GM19238 (cell line): ENCODE results near the gene ANTXR1.

ENCODE experiments used
- DNase-seq: peaks from one replicate; pipeline ENCODE4 v3.0.0; 2011; ENCODE audit warnings: low spot score; ENCODE audit not compliant: insufficient read length

Gene ANTXR1

GRCh38 chr2:69096326-69097095, 83.5 kb downstream of the ANTXR1 start:
- DNase-seq, result no peak

- no peak for DNase-seq
These were observed 84.2 kb downstream of the ANTXR1 start for GRCh38 chr2:69097148-69097610.

- DNase-seq, result no peak
These were observed 85.1 kb downstream of the ANTXR1 start for GRCh38 chr2:69097891-69098655.

DNA sequence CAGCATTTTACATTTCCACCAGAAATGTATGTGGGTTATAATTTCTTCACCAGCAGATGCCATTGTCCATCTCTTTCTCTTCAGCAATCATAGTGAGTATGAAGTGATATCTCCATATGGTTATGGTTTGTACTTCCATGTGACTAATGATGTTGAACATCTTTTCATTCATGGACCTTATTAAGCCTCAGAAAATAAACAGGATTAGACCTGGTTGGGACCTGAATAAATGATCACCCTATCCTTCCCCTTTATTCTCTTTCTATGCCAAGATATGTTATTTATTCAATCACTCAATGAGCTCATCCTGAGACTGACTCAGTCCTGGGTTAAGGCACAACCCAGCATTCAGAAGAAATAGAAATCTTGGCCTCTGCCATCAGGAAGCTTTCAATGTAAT, 86.6 kb downstream of the ANTXR1 start:
- DNase-seq, result no peak

DNA sequence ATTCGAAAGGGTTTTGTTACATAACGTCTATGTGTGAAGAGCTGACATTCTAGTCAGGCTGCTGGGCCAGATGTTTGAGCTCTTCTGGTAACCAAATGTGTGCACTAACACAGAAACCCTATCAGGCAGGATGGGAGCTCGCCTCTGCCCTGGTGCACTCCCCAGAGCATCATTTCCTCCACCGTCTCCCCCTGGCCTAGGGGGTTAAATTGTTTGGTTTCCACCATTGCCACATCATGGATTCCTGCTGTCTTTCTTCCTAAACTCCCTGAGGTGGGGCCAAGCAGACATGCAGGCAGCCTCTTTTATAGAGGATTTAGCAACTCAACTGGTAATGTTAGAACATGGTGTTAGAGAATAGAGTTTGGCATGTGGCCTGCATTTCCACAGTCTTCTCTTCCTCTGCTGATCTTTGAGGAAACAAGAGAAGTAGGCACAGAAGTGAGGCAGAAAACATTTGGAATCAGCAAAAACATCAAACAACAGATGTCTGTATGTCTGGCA, 87.3 kb downstream of the ANTXR1 start:
- no peak for DNase-seq

- no peak for DNase-seq
These were observed 89.1 kb downstream of the ANTXR1 start for GRCh38 chr2:69102041-69102593.

- no peak for DNase-seq
These were observed 90.4 kb downstream of the ANTXR1 start for GRCh38 chr2:69103419-69103818.

- DNase-seq, result no peak
These were observed 91.3 kb downstream of the ANTXR1 start for GRCh38 chr2:69104261-69104660.

GRCh38 chr2:69109255-69109654, 96.3 kb downstream of the ANTXR1 start:
- DNase-seq, result no peak

DNA sequence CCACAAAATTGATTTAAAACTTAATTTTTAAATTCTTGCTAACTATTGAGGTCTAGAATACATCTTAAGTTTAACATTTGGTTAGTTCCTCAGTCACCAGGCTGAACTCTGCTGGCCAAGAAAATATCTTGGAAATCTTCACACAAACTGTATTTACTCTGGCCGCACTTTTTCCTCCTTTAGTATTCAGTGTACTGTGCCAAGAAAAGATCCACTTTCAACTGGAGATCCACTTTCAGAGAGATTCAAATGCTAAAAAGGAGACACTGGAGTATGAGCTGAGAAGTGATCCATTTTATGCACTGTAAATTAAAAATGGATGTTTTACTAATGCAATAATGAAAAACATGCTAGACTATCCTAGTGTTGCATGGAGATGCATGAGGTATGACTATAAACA, 98.1 kb downstream of the ANTXR1 start:
- no peak for DNase-seq

DNA sequence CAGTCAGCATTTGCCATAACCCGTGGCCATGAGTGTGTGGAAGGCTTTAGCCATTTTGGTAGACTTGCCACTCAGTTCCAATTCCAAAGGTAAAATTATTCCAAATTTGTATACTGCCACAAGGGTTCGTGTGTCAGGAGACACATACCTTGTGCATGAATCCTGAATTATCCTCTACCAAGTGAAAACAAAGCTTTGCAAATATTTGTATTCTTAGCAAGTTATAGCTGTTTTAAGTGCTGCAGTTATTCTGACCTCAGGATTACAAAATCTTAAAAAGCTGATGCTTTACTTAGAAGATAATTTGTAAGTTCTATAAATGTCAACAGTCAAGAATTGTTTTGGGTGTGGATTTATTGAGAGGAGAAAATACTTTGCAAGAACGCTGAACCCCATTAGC, 100.6 kb downstream of the ANTXR1 start:
- DNase-seq, result no peak

DNA sequence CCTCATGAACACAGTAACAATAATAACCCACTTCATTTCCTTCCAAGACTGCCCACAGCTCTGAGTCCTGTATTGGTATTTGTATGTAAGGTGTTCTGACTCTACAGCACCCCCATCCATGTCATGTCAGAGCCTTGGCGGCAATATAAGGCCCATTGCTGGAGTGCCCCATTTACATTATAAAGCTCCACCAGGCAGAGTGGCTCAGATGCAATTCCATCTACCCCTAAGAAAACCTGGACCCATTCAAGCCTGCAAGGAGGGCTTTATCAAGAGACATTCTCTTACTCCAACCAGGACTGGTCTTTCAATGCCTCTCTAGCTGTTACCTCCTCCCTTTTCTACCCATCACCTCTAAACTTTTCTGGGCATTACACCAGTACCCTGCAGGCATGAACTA, 101.6 kb downstream of the ANTXR1 start:
- DNase-seq, result no peak

DNA sequence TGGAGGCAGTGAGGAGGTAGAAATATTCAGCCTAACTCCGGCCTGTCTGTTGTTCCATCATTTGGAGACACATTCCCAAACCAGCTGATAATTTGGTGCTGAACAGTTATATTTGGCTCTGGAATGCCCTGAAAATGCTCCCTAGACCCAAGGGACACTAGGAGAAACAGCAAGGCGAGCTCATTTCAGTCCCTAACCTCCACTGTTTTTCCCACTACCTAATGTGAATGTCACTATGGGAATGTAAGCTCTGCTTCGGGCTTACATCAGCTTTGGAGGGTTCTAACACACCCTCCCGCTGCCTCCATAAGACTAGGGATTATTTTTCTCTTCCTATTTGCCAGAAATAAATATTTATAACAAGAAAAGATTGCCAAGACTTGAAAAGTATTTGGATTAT, 103.5 kb downstream of the ANTXR1 start:
- no peak for DNase-seq

DNA sequence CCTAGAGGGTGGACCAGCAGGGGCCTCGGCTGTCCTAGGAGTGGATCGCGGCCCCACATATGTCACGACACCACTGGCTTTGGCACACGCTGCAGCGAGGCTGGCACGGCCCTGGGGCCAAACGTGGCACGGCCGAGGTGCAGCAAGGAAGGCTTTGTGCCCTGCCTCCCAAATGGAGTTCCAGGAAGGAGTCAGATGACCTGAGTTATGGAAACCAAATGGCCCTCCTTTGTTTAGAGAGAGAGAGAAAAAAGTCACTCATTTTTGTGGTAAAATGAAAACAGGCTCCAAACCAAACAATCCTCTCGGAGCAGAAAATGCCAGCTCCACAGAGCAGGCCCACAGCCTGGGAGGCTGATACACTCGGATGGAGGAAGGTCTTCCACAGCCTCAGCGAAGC, 105.6 kb downstream of the ANTXR1 start:
- no peak for DNase-seq

DNA sequence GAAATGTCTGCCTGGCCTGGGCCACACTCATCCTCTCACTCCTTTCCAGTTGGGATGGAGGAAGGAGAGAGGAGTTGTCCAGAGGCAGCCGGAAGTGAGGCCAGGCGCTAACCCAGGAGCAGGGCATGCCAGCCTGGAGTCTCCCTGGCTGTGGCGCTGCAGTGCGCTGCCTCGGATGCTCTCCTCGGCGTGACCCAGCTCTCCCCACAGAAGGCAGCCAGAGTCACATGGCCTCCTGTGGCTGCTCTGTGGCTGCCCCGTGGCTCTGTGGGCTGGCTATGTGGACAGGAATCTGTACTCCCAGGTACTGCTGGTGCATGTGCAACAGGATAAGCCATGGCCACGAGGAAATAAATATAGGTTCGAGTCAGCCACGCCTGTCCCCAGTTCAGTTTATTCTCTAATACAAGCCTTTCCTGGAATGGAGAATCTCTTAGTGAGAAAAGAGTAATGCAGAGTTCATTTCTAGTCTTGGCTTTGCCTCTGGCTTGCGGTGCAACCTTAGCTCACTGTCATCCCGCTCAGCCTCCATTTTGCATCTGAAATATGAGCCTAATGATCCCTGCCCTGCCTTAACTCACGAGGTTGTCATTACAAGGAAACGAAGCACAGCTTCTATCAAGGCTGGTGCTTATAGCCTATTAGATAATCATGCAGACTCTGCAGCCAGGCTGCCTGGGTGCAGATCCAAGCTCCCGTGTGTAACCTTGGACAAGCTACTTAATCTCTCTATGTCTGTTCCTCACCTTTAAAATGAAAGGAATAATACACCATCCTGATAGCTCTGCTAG, 106.3 kb downstream of the ANTXR1 start:
- no peak for DNase-seq

DNA sequence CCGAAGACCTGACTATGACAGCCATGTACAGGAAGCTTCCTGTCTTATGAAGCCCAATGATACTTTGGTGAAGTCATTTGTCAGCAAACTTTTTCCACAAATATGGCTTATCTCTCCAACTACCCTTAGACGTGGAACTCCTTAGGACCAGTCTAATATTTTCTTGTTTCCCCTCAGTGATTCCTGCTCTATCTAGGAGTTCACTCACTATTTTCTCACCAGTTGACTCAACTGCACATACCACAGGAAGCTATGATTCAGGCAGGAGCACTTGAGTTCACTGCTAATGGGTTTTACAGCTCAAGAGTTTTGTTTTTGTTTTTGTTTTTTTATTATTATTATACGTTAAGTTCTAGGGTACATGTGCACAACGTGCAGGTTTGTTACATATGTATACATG, 109.3 kb downstream of the ANTXR1 start:
- DNase-seq, result no peak

DNA sequence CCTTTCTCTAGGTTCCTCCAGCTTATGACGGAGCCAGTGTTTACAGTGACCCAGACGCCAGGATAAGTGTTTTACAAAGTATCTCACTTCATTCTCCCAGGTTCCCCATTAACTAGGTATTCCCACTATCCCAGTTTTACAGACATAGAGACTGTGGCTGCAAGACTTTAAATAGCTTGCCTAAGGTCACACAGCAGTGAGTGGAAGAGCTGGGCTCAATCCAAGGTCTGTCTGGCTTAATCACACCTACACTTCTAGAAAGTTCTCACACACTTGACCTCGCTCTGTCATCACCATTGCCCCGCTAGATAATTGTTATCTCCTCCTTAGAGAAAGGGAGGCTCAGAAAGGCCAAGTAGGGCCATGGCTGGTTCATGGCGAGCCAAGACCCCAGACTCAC, 110.2 kb downstream of the ANTXR1 start:
- no peak for DNase-seq

DNA sequence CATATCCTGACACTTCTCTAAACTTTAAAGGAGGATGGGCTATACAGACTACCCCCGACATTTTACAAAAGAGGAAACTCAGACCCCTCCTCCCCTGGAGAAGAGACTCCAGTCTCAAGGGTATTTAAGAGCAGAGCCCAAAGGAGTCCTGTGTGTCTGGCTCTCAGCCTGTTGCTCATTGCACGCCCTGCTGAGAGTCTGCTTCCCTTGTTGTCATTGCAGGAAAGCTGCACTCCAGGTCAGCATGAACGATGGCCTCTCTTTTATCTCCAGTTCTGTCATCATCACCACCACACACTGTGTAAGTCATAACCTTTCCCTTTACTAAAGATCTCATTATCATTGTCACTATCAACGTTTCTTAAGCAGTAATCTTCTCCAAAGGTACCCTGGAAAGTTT, 111.4 kb downstream of the ANTXR1 start:
- DNase-seq, result no peak

- no peak for DNase-seq
These were observed 112.8 kb downstream of the ANTXR1 start for GRCh38 chr2:69125816-69126215.

DNA sequence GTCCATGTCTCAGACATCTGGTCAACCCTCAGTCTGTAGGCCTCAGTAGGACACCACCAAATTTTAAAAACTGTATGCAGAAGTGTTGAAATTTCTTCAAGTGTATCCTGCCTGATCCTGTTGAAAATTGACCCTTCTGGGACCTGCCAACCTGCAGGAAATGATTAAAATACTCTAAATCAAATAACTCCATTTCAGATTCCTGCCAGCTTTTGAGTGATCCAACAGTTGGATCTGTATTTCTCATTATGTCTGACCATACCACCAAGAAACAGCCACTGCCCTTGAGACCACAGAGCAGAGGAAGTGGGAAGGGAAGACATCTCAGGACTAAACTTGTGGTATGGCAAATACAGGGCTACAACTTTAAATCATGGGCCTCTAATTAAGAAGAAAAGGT, 113.4 kb downstream of the ANTXR1 start:
- DNase-seq, result no peak

GRCh38 chr2:69131452-69131851, 118.5 kb downstream of the ANTXR1 start:
- no peak for DNase-seq
